Stimulated activated CD8-positive, alpha-beta memory T cell treated with anti-CD3 and anti-CD28 coated beads, Interleukin-12 subunit alpha, Interleukin-12 subunit beta, amount 100 ng/mL, for 4 hours (primary cell): ENCODE measurements around the gene CCDC6.
"Not testable (repeated sequence)": the region's sequence is repeated elsewhere in the genome, so short reads cannot be mapped to it uniquely, and the experiment has no call there.

Experiments used
- DNase-seq: peaks from one replicate; pipeline ENCODE4 v3.0.0-alpha.2; 2020; ENCODE audit warnings: low read depth

The CCDC6 gene

GRCh38 chr10:59906417-59907202 lies at the start of gene CCDC6:
CCDC6 (minus strand) TSS chr10:59906556; CDS start chr10:59906424, 132 bp downstream.
- peak; percentile 90 for DNase-seq

GRCh38 chr10:59954296-59954695 lies 47.9 kb upstream of the CCDC6 start:
- no peak for DNase-seq

GRCh38 chr10:59953711-59954110 lies 47.4 kb upstream of the CCDC6 start:
- not testable (repeated sequence) for DNase-seq

DNA sequence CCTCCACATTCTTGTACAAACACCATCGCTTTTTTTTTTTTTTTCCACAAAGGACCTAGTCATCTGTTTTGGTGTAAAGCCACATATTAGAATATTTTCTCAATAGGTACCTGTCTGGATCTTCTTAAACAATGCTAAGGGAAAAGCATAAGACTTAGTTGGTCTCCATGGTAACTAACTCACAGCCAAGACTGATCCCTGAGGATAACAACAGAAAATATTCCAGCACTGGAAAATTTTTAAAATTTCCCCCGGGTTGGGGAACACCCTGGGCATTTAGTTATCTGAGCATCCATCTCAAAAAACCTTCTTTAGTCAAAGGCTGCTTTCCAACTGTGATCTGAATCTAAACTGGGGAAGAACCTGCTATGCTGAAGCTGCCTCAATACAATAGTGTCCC lies 43.7 kb upstream of the CCDC6 start:
- DNase-seq: no peak

GRCh38 chr10:59949608-59950007 lies 43.3 kb upstream of the CCDC6 start:
- DNase-seq: no peak

GRCh38 chr10:59945991-59946390 lies 39.6 kb upstream of the CCDC6 start:
- no peak for DNase-seq

- no peak for DNase-seq
Measured at GRCh38 chr10:59945590-59945989, 39.2 kb upstream of the CCDC6 start.

- no peak for DNase-seq
Measured at GRCh38 chr10:59944339-59944935, 38.1 kb upstream of the CCDC6 start.

DNA sequence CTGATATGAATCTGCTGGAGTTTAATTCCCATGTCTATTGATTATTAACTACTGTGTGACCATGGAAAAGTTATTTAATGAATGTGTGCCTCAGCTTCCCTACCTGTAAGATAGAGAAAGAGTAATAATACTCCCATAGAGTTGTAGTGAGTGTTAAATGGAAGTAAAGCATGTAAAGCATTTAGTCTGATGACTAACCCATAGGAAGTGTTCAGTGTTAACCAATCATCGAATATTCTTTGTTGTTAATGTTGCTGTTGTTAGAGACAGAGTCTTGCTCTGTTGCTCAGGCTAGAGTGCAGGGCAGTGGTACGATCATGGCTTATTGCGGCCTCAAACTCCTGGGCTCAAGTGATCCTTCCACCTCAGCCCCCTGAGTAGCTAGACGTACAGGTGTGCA lies 36.2 kb upstream of the CCDC6 start:
- no peak for DNase-seq

DNA sequence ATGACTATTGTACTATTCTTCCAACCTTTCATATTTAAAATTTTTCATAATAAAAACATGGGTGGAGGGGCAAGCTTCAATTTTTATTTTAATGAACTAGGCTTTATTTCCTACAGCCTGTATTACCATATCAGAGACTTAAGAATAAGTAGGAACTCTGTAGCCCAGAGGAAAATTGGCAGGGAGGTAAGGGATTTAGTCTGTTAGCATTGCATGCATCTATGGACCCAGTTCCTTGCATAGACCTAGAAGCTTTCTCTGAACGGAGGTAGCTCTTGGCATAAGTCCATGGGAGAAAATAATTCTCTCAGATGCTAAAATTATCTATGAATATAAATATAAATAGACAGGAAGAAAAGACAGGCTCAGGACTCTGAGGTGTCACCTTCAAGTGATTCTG lies 31.4 kb upstream of the CCDC6 start:
- no peak for DNase-seq

DNA sequence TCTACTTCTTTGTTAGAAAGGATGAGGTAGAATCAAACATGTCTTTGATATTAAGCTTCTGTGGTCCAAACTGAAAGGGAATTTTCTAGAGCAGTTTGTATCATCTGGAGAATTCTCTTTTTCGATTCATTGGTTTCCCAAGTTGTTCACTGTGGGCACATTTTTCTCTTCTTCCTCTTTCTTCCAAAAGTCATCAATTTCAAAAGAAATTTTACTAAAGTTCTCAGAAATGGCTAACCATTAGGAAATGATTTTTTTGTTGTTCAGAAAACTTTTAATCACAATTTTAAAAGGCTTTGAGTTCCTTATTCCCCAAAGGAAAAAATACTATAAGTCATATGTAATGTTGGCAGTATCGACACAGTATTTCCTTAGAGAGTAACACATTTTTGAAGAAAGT lies 28.3 kb upstream of the CCDC6 start:
- DNase-seq: no peak

- DNase-seq: not testable (repeated sequence)
Measured at GRCh38 chr10:59930788-59931521, 24.6 kb upstream of the CCDC6 start.

- no peak for DNase-seq
Measured at GRCh38 chr10:59926086-59926485, 19.7 kb upstream of the CCDC6 start.

DNA sequence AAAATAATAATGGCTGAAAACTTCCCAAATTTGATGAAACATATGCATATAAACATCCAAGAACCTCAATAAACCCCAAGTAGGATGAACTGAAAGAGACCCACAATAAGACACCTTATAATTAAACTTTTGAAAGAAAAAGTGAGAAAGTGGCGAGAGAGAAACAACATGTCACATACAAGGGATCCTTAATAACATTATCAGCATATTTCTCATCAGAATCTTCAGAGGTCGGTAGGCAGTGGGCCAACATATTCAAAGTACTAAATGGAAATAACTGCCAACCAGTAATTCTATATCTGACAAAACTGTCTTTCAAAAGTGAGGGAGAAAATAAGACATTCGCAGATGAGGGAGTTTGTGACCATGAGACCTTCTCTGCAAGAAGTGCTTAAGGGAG lies 16.6 kb upstream of the CCDC6 start:
- DNase-seq: no peak

- DNase-seq: no peak
Measured at GRCh38 chr10:59917922-59918321, 11.6 kb upstream of the CCDC6 start.

- no peak for DNase-seq
Measured at GRCh38 chr10:59913547-59914237, 7.3 kb upstream of the CCDC6 start.

DNA sequence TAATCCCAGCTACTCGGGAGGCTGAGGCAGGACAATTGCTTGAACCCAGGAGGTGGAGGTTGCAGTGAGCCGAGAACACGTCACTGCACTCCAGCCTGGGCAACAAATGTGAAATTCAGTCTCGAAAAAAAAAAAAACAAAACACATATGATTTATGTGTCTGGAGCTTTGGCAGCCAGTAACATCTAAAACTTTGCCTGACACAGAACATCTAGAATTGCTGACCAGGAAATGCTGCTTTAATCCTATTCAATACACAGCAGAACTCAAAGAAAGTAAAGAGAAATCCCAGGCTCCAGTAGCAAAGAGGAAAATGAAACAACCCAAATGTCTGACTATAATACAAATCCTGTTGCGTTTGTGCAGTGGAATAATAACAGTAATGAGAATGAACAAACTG lies 4.5 kb upstream of the CCDC6 start:
- DNase-seq: no peak

- no peak for DNase-seq
Measured at GRCh38 chr10:59909815-59910214, 3.5 kb upstream of the CCDC6 start.

DNA sequence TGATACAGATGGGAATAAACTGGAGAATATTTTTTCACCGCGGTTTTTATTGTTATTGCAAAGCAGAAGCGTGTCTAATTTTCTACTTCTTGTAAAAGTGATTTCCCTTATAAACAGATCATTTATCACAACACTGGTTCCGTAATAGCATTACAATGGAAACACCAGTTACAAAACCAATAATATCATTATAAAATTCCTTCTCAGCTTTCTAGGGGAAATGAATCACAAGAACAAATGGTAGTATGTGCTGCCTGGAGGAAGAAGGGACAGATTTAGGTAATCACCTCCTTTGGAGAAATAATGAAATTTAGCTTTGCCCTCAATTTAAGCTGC lies 2.4 kb upstream of the CCDC6 start:
- no peak for DNase-seq

- no peak for DNase-seq
Measured at GRCh38 chr10:59907918-59908807, 1.8 kb upstream of the CCDC6 start.

GRCh38 chr10:59907537-59907917 lies 1.2 kb upstream of the CCDC6 start:
- no peak for DNase-seq
